ENCODE measurements around the gene PRSS48. TPM values are rescaled to one million over a fixed set of nuclear protein-coding genes. Genes with fewer than 3 reads are reported as not detected.

The PRSS48 gene
- total and polyA plus RNA-seq, 4 donors, result 0.64 TPM; not detected in 3

DNA sequence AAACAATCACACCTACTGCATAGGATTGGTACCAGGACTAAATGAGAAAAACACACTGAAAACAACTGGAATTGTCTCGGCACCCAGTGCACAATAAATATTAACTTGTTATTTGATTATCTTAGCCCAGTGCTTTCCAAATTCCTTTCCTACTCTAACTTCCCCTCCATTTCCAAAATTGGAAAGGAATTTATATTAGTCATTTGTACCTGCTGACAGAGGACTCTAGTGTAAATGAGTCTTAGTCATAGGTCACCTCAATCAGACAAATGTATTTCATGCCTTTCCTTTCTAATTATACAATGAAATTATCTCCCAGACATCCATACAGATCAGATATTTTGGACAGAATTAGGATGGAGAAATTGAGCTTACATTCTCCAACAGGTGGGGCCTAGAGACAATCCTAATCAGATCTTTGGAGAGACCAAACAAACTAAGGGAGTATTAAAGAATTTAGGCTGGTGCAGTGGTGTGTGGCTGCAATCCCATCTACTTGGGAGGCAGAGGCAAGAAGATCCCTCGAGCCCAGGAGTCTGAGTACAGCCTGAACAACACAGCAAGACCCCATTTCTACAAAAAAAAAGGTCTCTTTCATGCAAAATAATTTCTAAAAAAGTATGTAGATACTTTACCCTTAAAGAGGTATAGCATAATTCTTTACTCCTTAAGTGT lies 38.4 kb downstream of the PRSS48 start:
- peaks cover 4 to 30% (median 15%) of the 10 kb centered on the region in 4 donors for H3K4me1 ChIP-seq (ENCODE audit: control insufficient read depth in 4 of 4, insufficient read depth in 4 of 4, low read length in 3 of 4)
- TF ChIP-seq SP1 (IDR thresholded peaks at IDR 0.05), result no peak
- TF ChIP-seq, protein P1, sequence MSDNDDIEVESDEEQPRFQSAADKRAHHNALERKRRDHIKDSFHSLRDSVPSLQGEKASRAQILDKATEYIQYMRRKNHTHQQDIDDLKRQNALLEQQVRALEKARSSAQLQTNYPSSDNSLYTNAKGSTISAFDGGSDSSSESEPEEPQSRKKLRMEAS (IDR thresholded peaks at IDR 0.05), result no peak
- peak; percentile 19 for TF ChIP-seq YY1 (IDR thresholded peaks at IDR 0.05)
- no peak for TF ChIP-seq TAF1 (conservative IDR thresholded peaks at IDR 0.05)
- TF ChIP-seq HNF4A (conservative IDR thresholded peaks at IDR 0.05), result peak in 1 of 2 donors; percentile 0
- TF ChIP-seq, protein P2, sequence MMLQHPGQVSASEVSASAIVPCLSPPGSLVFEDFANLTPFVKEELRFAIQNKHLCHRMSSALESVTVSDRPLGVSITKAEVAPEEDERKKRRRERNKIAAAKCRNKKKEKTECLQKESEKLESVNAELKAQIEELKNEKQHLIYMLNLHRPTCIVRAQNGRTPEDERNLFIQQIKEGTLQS (IDR thresholded peaks at IDR 0.05), result no peak
- TF ChIP-seq, protein P3, sequence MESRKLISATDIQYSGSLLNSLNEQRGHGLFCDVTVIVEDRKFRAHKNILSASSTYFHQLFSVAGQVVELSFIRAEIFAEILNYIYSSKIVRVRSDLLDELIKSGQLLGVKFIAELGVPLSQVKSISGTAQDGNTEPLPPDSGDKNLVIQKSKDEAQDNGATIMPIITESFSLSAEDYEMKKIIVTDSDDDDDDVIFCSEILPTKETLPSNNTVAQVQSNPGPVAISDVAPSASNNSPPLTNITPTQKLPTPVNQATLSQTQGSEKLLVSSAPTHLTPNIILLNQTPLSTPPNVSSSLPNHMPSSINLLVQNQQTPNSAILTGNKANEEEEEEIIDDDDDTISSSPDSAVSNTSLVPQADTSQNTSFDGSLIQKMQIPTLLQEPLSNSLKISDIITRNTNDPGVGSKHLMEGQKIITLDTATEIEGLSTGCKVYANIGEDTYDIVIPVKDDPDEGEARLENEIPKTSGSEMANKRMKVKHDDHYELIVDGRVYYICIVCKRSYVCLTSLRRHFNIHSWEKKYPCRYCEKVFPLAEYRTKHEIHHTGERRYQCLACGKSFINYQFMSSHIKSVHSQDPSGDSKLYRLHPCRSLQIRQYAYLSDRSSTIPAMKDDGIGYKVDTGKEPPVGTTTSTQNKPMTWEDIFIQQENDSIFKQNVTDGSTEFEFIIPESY (IDR thresholded peaks at IDR 0.05), result no peak
- TF ChIP-seq GABPA (IDR thresholded peaks at IDR 0.05 in 1 of 2, conservative IDR thresholded peaks at IDR 0.05 in 1 of 2), result no peak
- TF ChIP-seq RAD21 (IDR thresholded peaks at IDR 0.05), result no peak
- peak in 1 of 2 donors; percentile 33 for TF ChIP-seq RXRA (IDR thresholded peaks at IDR 0.05)
- peak in 1 of 2 donors; percentile 80 for TF ChIP-seq JUND (IDR thresholded peaks at IDR 0.05)
- H3K36me3 ChIP-seq (ENCODE audit: control insufficient read depth in 4 of 4, insufficient read depth in 3 of 4, low read depth in 1 of 4, low read length in 3 of 4), result no peaks in the 10 kb centered on the region
- H3K9me3 ChIP-seq (ENCODE audit: control insufficient read depth in 4 of 4, low read length in 3 of 4), result no peaks in the 10 kb centered on the region
- H3K27ac ChIP-seq (ENCODE audit: low read depth in 1 of 2, low read length in 2 of 2), result peak overlapping the region; percentile 59 to 69
- no peaks in the 10 kb centered on the region for H3K27me3 ChIP-seq (ENCODE audit: control insufficient read depth in 4 of 4, insufficient read depth in 4 of 4, low read length in 3 of 4)
- WGBS, result 61% methylated on average over 2 of the region's 2 CpGs
- no peak overlapping the region for H3K9ac ChIP-seq (ENCODE audit: low read depth in 1 of 2, low read length in 2 of 2)
- no peak overlapping the region for H3K4me3 ChIP-seq (ENCODE audit: low read depth in 1 of 3, low read length in 3 of 3)
- no peak for DNase-seq (ENCODE audit: low spot score)

DNA sequence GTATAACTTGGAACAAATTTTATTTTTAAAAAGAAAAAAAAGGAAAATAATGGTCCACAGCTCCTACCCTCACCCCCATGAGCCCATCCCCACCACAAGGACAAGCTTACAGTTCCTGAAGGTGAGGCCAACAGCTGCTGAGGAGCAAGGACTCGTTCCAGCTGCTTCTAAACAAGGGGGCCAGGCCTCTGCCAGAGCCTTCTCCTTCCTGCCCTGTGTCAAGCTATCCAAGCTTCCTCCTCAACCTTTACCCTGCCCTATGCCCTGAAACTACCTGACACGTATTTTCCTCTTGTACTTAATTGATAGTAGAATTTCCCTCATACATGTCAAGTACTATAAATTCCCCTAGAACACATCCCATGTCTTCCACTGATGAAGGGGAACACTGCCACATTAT lies 39.7 kb downstream of the PRSS48 start:
- peaks cover 5 to 36% (median 15%) of the 10 kb centered on the region in 4 donors for H3K4me1 ChIP-seq (ENCODE audit: control insufficient read depth in 4 of 4, insufficient read depth in 4 of 4, low read length in 3 of 4)
- H3K9ac ChIP-seq (ENCODE audit: low read depth in 1 of 2, low read length in 2 of 2), result no peak overlapping the region
- no peak overlapping the region for H3K4me3 ChIP-seq (ENCODE audit: low read depth in 1 of 3, low read length in 3 of 3)
- H3K36me3 ChIP-seq (ENCODE audit: control insufficient read depth in 4 of 4, insufficient read depth in 3 of 4, low read depth in 1 of 4, low read length in 3 of 4), result no peaks in the 10 kb centered on the region
- TF ChIP-seq, protein P4, sequence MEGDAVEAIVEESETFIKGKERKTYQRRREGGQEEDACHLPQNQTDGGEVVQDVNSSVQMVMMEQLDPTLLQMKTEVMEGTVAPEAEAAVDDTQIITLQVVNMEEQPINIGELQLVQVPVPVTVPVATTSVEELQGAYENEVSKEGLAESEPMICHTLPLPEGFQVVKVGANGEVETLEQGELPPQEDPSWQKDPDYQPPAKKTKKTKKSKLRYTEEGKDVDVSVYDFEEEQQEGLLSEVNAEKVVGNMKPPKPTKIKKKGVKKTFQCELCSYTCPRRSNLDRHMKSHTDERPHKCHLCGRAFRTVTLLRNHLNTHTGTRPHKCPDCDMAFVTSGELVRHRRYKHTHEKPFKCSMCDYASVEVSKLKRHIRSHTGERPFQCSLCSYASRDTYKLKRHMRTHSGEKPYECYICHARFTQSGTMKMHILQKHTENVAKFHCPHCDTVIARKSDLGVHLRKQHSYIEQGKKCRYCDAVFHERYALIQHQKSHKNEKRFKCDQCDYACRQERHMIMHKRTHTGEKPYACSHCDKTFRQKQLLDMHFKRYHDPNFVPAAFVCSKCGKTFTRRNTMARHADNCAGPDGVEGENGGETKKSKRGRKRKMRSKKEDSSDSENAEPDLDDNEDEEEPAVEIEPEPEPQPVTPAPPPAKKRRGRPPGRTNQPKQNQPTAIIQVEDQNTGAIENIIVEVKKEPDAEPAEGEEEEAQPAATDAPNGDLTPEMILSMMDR (IDR thresholded peaks at IDR 0.05; ENCODE audit: low read depth, low read length, missing input control), result no peak
- TF ChIP-seq GABPA (IDR thresholded peaks at IDR 0.05 in 1 of 2, conservative IDR thresholded peaks at IDR 0.05 in 1 of 2) (no peak), EGR1 (IDR thresholded peaks at IDR 0.05; ENCODE audit: low read depth in 2 of 2) (no peak), FOXA1 (IDR thresholded peaks at IDR 0.05) (no peak), HNF4A (conservative IDR thresholded peaks at IDR 0.05) (peak in 1 of 2 donors; percentile 20)
- 32% methylated on average over 2 of the region's 2 CpGs for WGBS
- no peaks in the 10 kb centered on the region for H3K27me3 ChIP-seq (ENCODE audit: control insufficient read depth in 4 of 4, insufficient read depth in 4 of 4, low read length in 3 of 4)
- H3K9me3 ChIP-seq (ENCODE audit: control insufficient read depth in 4 of 4, low read length in 3 of 4), result no peaks in the 10 kb centered on the region
- no peak for DNase-seq (ENCODE audit: low spot score)
- no peak overlapping the region for H3K27ac ChIP-seq (ENCODE audit: low read depth in 1 of 2, low read length in 2 of 2)

Measured in liver (tissue), 9 donors.